Ovary (tissue), 3 donors: ENCODE results near the gene ETV3.

Experiments
- EP300 ChIP-seq: sonication (generic); formaldehyde crosslinking; IDR thresholded peaks from one replicate; pipeline ENCODE4 v1.6.1; 2017; ENCODE audit warnings: antibody characterized with exemption
- TF ChIP-seq, protein P1 (sequence below), 3 donors: fragments of 450-650 bp in 2 of 3; fragments of 200-600 bp in 1 of 3; IDR thresholded peaks; one replicate each; pipeline versions ENCODE4 v1.5.1 to v1.8.0; 2016 to 2022; ENCODE audit warnings: antibody characterized with exemption in 3 of 3, mild to moderate bottlenecking in 1 of 3
- donor health status: DM: no; HTN: no; CAD: no.

DNA sequence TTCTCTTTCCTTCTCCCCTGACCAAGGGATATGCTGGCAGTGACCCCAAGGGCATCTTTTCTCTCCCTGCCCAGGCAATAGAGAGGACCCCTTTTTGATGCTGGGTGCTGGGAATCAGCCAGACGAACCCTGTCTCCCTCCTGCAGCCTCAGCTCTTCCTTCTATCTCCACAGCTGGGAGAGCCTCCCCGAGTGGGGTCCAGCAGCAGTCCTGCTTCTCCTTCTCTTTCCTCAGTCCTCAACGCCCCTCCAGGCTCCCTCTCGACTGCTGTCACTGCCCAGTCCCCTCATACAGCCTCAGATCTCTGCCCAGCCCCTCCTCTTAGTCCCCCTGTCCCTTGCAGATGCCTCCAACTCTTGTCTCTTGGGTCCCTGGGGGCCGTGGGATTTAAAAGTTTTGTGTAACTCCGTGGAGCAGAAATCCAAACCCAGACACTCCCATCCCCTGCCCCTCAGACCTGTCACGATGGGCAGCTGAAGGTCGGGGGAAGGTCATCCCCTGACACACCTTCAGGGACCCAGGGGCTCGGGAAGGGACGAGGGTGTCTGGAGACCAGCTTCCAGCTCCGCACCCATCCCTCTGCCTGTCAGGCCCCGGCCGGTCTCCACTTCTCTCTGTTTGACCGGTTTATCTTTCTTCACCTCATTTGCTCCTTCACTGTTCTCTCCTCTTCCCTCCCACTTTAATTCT lies 32.8 kb downstream of the ETV3 start:
- TF ChIP-seq, protein P1, sequence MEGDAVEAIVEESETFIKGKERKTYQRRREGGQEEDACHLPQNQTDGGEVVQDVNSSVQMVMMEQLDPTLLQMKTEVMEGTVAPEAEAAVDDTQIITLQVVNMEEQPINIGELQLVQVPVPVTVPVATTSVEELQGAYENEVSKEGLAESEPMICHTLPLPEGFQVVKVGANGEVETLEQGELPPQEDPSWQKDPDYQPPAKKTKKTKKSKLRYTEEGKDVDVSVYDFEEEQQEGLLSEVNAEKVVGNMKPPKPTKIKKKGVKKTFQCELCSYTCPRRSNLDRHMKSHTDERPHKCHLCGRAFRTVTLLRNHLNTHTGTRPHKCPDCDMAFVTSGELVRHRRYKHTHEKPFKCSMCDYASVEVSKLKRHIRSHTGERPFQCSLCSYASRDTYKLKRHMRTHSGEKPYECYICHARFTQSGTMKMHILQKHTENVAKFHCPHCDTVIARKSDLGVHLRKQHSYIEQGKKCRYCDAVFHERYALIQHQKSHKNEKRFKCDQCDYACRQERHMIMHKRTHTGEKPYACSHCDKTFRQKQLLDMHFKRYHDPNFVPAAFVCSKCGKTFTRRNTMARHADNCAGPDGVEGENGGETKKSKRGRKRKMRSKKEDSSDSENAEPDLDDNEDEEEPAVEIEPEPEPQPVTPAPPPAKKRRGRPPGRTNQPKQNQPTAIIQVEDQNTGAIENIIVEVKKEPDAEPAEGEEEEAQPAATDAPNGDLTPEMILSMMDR (IDR thresholded peaks at IDR 0.05), result no peak
- no peak for TF ChIP-seq EP300
